GM12878 (cell line): ENCODE data around the gene EPHB2. TPM values are rescaled to one million over a fixed set of nuclear protein-coding genes. Genes with fewer than 3 reads are reported as not detected.

Experiments
- ATAC-seq: fragments of 200-7000 bp; cut with Tn5 transposase; 3 replicates; pipeline ENCODE4 v1.9.1; 2020; ENCODE audit warnings: mild to moderate bottlenecking, moderate library complexity
- BruUV-seq: library from RNA; stranded (reverse); fragments of 400-500 nt; replicated peaks from 2 replicates; lab custom pipeline; 2021; lab: Mats Ljungman, UMichigan
- CTCF ChIA-PET: fragments of 300-600 bp; sonication (Branson Sonifier 250); formaldehyde crosslinking; extraction: SDS; loops from one replicate; lab custom pipeline; 2021; ENCODE audit warnings: inconsistent platforms; lab: Yijun Ruan, JAX
- POLR2A ChIA-PET: fragments of 350-600 bp; formaldehyde crosslinking; extraction: SDS; loops from one replicate; lab custom pipeline; 2021; ENCODE audit warnings: inconsistent platforms; lab: Charles Lee
- RAD21 ChIA-PET: fragments of 300-600 bp; sonication (Branson Sonifier 250); formaldehyde crosslinking; loops from one replicate; lab custom pipeline; 2023; ENCODE audit warnings: antibody characterized with exemption; ENCODE audit not compliant: unreplicated experiment; lab: Charles Lee
- SMC1A ChIA-PET: fragments of 300-600 bp; sonication (Branson Sonifier 250); formaldehyde crosslinking; loops from one replicate; lab custom pipeline; 2023; ENCODE audit not compliant: unreplicated experiment, uncharacterized antibody; lab: Charles Lee
- DNase-seq: peaks from one replicate; pipeline ENCODE4 v3.0.0-alpha.2; 2011; ENCODE audit warnings: low read depth, low spot score
- FAIRE-seq: peaks from 3 replicates; lab custom pipeline; 2011; peaks lifted over from hg19 to GRCh38; lab: Jason Lieb, UNC
- H2AFZ ChIP-seq: 2 replicates; pipeline ENCODE4 v1.6.0; 2011; ENCODE audit warnings: low read depth, low read length, control low read depth; ENCODE audit not compliant: control insufficient read depth
- H3K27ac ChIP-seq: 2 replicates; pipeline ENCODE4 v1.5.1; 2011; ENCODE audit warnings: control low read depth; ENCODE audit not compliant: control insufficient read depth, insufficient read depth
- H3K27me3 ChIP-seq, 2 experiments: replicated peaks in 1 of 2; 2 replicates each; pipeline versions ENCODE4 v1.6.0 to v1.6.1; 2011; ENCODE audit warnings: low read length in 1 of 2; ENCODE audit not compliant: control insufficient read depth in 2 of 2, insufficient read depth in 2 of 2
- H3K36me3 ChIP-seq, 2 experiments: 2 replicates each; pipeline ENCODE4 v1.5.1; 2011; ENCODE audit warnings: low read length in 1 of 2; ENCODE audit not compliant: control insufficient read depth in 2 of 2, insufficient read depth in 2 of 2
- H3K4me1 ChIP-seq: 2 replicates; pipeline ENCODE4 v1.6.1; 2011; ENCODE audit warnings: mild to moderate bottlenecking, low read length, moderate library complexity, mixed read lengths; ENCODE audit not compliant: control insufficient read depth, insufficient read depth
- H3K4me2 ChIP-seq: 2 replicates; pipeline ENCODE4 v1.6.0; 2011; ENCODE audit warnings: control low read depth; ENCODE audit not compliant: control insufficient read depth, insufficient read depth
- H3K4me3 ChIP-seq: fragments of 200-600 bp; sonication (generic); 2 replicates; pipeline ENCODE4 v1.5.1; 2016
- H3K79me2 ChIP-seq: 2 replicates; pipeline ENCODE4 v1.6.0; 2011; ENCODE audit warnings: low read length; ENCODE audit not compliant: control insufficient read depth, insufficient read depth
- H3K9ac ChIP-seq: 2 replicates; pipeline ENCODE4 v1.8.0; 2011; ENCODE audit warnings: low read length, control low read depth, mixed read lengths; ENCODE audit not compliant: control insufficient read depth, insufficient read depth
- H3K9me3 ChIP-seq: replicated peaks from 3 replicates; pipeline ENCODE4 v1.5.1; 2011; ENCODE audit warnings: mild to moderate bottlenecking, low read length; ENCODE audit not compliant: control insufficient read depth, insufficient read depth
- H4K20me1 ChIP-seq: 2 replicates; pipeline ENCODE4 v1.6.0; 2011; ENCODE audit not compliant: control insufficient read depth, insufficient read depth
- ASH2L ChIP-seq: fragments of 300-600, 200-600 bp; sonication (generic); IDR thresholded peaks from 2 replicates; pipeline ENCODE4 v1.6.1; 2017; ENCODE audit warnings: low read depth, mild to moderate bottlenecking, borderline replicate concordance
- BCL11A ChIP-seq: IDR thresholded peaks from 2 replicates; pipeline ENCODE4 v1.6.1; 2011; ENCODE audit warnings: low read depth, low read length
- EED ChIP-seq: sonication (generic); IDR thresholded peaks from 2 replicates; pipeline ENCODE4 v1.6.1; 2016; ENCODE audit warnings: antibody characterized with exemption, low read depth
- EGR1 ChIP-seq, 2 experiments: IDR thresholded peaks; 1 replicate in 1 of 2; 2 replicates in 1 of 2; pipeline ENCODE4 v1.6.1; 2011 to 2012; ENCODE audit warnings: low read depth in 2 of 2, low read length in 2 of 2, borderline replicate concordance in 1 of 2, mild to moderate bottlenecking in 1 of 2, moderate library complexity in 1 of 2
- GABPA ChIP-seq: IDR thresholded peaks from 2 replicates; pipeline ENCODE4 v1.6.1; 2014; ENCODE audit warnings: antibody characterized with exemption, low read depth, mild to moderate bottlenecking, inconsistent platforms
- NFYA ChIP-seq: IDR thresholded peaks from 2 replicates; pipeline ENCODE4 v1.6.1; 2011; ENCODE audit warnings: low read depth, mild to moderate bottlenecking, low read length, improper control_type of control experiment, borderline replicate concordance
- PAX8 ChIP-seq: fragments of 450-650 bp; IDR thresholded peaks from 2 replicates; pipeline ENCODE4 v1.6.1; 2017; ENCODE audit warnings: mild to moderate bottlenecking, moderate library complexity
- POLR2AphosphoS5 ChIP-seq: IDR thresholded peaks from 2 replicates; pipeline ENCODE4 v1.6.1; 2011; ENCODE audit warnings: mild to moderate bottlenecking, low read length, inconsistent platforms
- RCOR1 ChIP-seq: conservative IDR thresholded peaks from 2 replicates; pipeline ENCODE4 v1.6.1; 2012; ENCODE audit warnings: low read depth, low read length, improper control_type of control experiment
- RFX5 ChIP-seq: IDR thresholded peaks from 2 replicates; pipeline ENCODE4 v1.6.1; 2011; ENCODE audit warnings: low read depth, low read length, improper control_type of control experiment
- TCF12 ChIP-seq: IDR thresholded peaks from 2 replicates; pipeline ENCODE4 v1.6.1; 2011; ENCODE audit warnings: low read depth, mild to moderate bottlenecking, low read length
- TCF7 ChIP-seq: IDR thresholded peaks from 2 replicates; pipeline ENCODE4 v1.6.1; 2014; ENCODE audit warnings: antibody characterized with exemption, borderline replicate concordance
- WGBS: methylation state at CpG from one replicate; pipeline ENCODE4 v1.1.6; 2016; ENCODE audit warnings: low lambda C conversion rate; ENCODE audit not compliant: insufficient replicate concordance, insufficient coverage; ENCODE audit errors: missing lambda C conversion rate; 5-methylcytosine and 5-hydroxymethylcytosine counted together
- in situ Hi-C: fragments of 300-500 bp; cut with MboI; formaldehyde crosslinking; loops from 9 replicates; pipeline ENCODE4 v1.14.3; 2018; ENCODE audit warnings: mixed read lengths
- intact Hi-C: fragments of 100-400 bp; cut with micrococcal nuclease; formaldehyde crosslinking; loops from one replicate; pipeline ENCODE4 v1.14.2; 2022; ENCODE audit not compliant: unreplicated experiment
- polyA plus RNA-seq, 11 experiments: library from polyadenylated mRNA; depleted of rRNA in 4 of 11; unstranded in 6 of 11; stranded (reverse) in 5 of 11; fragments of >200 nt; fragmentation: Nextera tagmentation in 4 of 11; fragmentation: Illumina TruSeq in 1 of 11; extraction: Ambion mirVana in 4 of 11; extraction: Trizol in 1 of 11; gene quantifications; 1 replicate in 1 of 11; 2 replicates in 10 of 11; pipeline versions ENCODE4 v1.2.1 to v1.2.3, GENCODE V29; 2011 to 2016; ENCODE audit warnings: inconsistent platforms in 2 of 11, missing spikeins in 2 of 11, low read depth in 1 of 11
- total RNA-seq, 4 experiments: library from RNA; depleted of rRNA in 3 of 4; stranded (reverse); fragments of >200 nt in 3 of 4; fragmentation: Illumina TruSeq in 1 of 4; extraction: Trizol in 1 of 4; gene quantifications; 2 replicates each; pipeline versions ENCODE4 v1.2.1 to v1.2.3, GENCODE V29; 2013 to 2021
- TF ChIP-seq, protein P1 (sequence below): fragments of 450-650 bp; formaldehyde crosslinking; IDR thresholded peaks from 2 replicates; pipeline ENCODE4 v1.5.0; 2022; ENCODE audit warnings: mild to moderate bottlenecking, missing genetic modification characterization
- TF ChIP-seq, protein P2 (sequence below): fragments of 450-650 bp; IDR thresholded peaks from 2 replicates; pipeline ENCODE4 v1.6.1; 2017; ENCODE audit warnings: borderline replicate concordance
- TF ChIP-seq, protein P3 (sequence below): fragments of 450-650 bp; IDR thresholded peaks from 2 replicates; pipeline ENCODE4 v1.6.1; 2018; ENCODE audit warnings: borderline replicate concordance, mild to moderate bottlenecking; ENCODE audit not compliant: partially characterized antibody
- TF ChIP-seq, protein P4 (sequence below): IDR thresholded peaks from 2 replicates; pipeline ENCODE4 v1.6.1; 2012; ENCODE audit warnings: low read depth, low read length, improper control_type of control experiment

EPHB2 gene
- total and polyA plus RNA-seq, 10 of the 15 experiments (the other 5 are each of a cell fraction or from before 2014, with no cell fraction given): 0.13 to 3.3 (median 0.92) TPM

DNA sequence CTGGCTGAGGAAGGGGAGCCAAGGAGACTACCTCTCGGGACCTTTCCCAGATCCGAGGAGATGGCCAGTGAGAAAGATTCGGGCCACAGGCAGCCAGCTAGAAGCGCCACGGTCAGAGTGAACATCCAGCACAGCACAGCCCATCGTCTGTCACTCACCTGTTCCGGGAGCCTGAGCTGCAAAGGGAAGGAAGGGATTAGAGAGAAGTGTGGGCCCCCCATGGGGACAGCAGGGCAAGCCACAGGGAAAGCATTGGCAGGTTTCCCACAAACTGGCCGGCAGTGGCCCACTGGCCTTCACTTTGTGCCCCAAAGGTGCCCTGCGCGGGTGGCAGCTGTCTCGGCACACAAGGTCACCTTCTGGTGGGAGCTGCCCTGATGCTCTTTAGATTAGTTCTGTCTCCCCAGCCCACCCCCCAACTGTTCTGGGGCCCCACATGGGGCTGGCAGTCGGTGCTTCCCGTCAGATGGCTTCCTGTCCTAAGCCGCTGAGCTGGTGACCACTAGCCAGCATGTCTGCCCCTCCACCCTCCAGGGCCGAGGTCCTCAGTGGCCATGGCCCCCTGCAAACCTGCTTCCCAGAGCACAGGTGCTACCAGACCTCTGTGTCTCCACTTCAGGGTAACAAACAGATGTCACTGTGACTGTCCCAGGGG, 205.3 kb downstream of the EPHB2 start (continued):
- TF ChIP-seq, protein P1, sequence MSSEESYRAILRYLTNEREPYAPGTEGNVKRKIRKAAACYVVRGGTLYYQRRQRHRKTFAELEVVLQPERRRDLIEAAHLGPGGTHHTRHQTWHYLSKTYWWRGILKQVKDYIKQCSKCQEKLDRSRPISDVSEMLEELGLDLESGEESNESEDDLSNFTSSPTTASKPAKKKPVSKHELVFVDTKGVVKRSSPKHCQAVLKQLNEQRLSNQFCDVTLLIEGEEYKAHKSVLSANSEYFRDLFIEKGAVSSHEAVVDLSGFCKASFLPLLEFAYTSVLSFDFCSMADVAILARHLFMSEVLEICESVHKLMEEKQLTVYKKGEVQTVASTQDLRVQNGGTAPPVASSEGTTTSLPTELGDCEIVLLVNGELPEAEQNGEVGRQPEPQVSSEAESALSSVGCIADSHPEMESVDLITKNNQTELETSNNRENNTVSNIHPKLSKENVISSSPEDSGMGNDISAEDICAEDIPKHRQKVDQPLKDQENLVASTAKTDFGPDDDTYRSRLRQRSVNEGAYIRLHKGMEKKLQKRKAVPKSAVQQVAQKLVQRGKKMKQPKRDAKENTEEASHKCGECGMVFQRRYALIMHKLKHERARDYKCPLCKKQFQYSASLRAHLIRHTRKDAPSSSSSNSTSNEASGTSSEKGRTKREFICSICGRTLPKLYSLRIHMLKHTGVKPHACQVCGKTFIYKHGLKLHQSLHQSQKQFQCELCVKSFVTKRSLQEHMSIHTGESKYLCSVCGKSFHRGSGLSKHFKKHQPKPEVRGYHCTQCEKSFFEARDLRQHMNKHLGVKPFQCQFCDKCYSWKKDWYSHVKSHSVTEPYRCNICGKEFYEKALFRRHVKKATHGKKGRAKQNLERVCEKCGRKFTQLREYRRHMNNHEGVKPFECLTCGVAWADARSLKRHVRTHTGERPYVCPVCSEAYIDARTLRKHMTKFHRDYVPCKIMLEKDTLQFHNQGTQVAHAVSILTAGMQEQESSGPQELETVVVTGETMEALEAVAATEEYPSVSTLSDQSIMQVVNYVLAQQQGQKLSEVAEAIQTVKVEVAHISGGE (CRISPR knock-in tag): no peak
- TF ChIP-seq RCOR1: no peak
- no peak for TF ChIP-seq PAX8
- TF ChIP-seq TCF7: no peak
- TF ChIP-seq, protein P2, sequence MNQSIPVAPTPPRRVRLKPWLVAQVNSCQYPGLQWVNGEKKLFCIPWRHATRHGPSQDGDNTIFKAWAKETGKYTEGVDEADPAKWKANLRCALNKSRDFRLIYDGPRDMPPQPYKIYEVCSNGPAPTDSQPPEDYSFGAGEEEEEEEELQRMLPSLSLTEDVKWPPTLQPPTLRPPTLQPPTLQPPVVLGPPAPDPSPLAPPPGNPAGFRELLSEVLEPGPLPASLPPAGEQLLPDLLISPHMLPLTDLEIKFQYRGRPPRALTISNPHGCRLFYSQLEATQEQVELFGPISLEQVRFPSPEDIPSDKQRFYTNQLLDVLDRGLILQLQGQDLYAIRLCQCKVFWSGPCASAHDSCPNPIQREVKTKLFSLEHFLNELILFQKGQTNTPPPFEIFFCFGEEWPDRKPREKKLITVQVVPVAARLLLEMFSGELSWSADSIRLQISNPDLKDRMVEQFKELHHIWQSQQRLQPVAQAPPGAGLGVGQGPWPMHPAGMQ: no peak
- TF ChIP-seq TCF12: no peak
- TF ChIP-seq, all 136 proteins: peak for 0

DNA sequence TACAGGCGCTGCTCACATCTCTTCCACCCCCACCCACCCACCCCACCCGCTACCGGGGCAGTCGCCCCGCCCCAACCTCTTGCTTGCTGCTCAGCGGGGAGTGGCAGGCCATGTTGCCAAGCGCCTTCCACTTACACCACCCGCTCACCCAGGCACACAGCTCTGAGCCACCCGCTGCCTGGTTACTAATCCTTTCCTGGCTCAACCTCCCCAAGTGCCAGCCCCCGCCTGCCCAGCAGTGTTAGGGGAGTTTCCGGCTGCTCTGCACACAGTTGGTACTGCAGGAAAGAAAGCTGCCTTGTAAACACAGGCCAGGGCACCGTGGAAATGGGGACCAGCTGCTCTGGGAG, 205.8 kb downstream of the EPHB2 start:
- H3K27ac ChIP-seq: no peak overlapping the region
- no peak overlapping the region for H3K4me3 ChIP-seq
- in situ Hi-C loops: no loop called here
- intact Hi-C loops: no loop called here
- H4K20me1 ChIP-seq: no peaks in the 10 kb centered on the region
- WGBS: 20% methylated on average over 12 of the region's 12 CpGs
- no TSS peak for BruUV-seq
- H3K36me3 ChIP-seq: no peaks in the 10 kb centered on the region
- no peaks in the 10 kb centered on the region; a peak in 1 of 4 replicates for H3K27me3 ChIP-seq
- ChIA-PET CTCF (no interaction called here), RAD21 (no interaction called here), POLR2A (interaction anchor here (0.7 kb wide), 1 partner anchor 345 kb away, joined by 4 read pairs; no protein-coding TSS in a partner anchor), SMC1A (no interaction called here)
- no peak overlapping the region for H3K4me2 ChIP-seq
- H3K9me3 ChIP-seq: no peaks in the 10 kb centered on the region
- ATAC-seq: no peak
- no peak for FAIRE-seq
- DNase-seq: no peak
- no peaks in the 10 kb centered on the region for H3K79me2 ChIP-seq
- H3K9ac ChIP-seq: no peak overlapping the region
- H2AFZ ChIP-seq: no peak overlapping the region
- no peaks in the 10 kb centered on the region for H3K4me1 ChIP-seq
- no peak for TF ChIP-seq BCL11A
- TF ChIP-seq EGR1 (IDR thresholded peaks at IDR 0.05; ENCODE audit: borderline replicate concordance in 1 of 2, low read depth in 2 of 2, low read length in 2 of 2): no peak
- no peak for TF ChIP-seq RFX5
- TF ChIP-seq POLR2AphosphoS5: no peak
- no peak for TF ChIP-seq EED
- no peak for TF ChIP-seq ASH2L
- TF ChIP-seq GABPA: no peak
- TF ChIP-seq, protein P3, sequence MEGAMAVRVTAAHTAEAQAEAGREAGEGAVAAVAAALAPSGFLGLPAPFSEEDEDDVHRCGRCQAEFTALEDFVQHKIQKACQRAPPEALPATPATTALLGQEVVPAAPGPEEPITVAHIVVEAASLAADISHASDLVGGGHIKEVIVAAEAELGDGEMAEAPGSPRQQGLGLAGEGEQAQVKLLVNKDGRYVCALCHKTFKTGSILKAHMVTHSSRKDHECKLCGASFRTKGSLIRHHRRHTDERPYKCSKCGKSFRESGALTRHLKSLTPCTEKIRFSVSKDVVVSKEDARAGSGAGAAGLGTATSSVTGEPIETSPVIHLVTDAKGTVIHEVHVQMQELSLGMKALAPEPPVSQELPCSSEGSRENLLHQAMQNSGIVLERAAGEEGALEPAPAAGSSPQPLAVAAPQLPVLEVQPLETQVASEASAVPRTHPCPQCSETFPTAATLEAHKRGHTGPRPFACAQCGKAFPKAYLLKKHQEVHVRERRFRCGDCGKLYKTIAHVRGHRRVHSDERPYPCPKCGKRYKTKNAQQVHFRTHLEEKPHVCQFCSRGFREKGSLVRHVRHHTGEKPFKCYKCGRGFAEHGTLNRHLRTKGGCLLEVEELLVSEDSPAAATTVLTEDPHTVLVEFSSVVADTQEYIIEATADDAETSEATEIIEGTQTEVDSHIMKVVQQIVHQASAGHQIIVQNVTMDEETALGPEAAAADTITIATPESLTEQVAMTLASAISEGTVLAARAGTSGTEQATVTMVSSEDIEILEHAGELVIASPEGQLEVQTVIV: no peak
- no peak for TF ChIP-seq NFYA
- TF ChIP-seq, protein P4, sequence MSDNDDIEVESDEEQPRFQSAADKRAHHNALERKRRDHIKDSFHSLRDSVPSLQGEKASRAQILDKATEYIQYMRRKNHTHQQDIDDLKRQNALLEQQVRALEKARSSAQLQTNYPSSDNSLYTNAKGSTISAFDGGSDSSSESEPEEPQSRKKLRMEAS: no peak
